H1 (cell line): ENCODE measurements around the gene FAM219A. TPM values are rescaled to one million over a fixed set of nuclear protein-coding genes. Genes with fewer than 3 reads are reported as not detected.

Experiments
- CTCF ChIA-PET: fragments of 300-600 bp; sonication (Branson Sonifier 250); formaldehyde crosslinking; loops from one replicate; lab custom pipeline; 2021; ENCODE audit not compliant: partially characterized antibody; lab: Charles Lee
- POLR2A ChIA-PET: fragments of 300-600 bp; sonication (Branson Sonifier 250); formaldehyde crosslinking; loops from one replicate; lab custom pipeline; 2021; ENCODE audit warnings: inconsistent platforms; ENCODE audit not compliant: partially characterized antibody; lab: Charles Lee
- DNase-seq, 2 experiments: peaks; one replicate each; pipeline versions ENCODE4 v3.0.0 to v3.0.0-alpha.2; 2010 to 2022; ENCODE audit warnings: low spot score in 2 of 2, low read depth in 1 of 2, mixed read lengths in 1 of 2
- FAIRE-seq: peaks from 2 replicates; lab custom pipeline; 2011; peaks lifted over from hg19 to GRCh38; lab: Jason Lieb, UNC
- H2AFZ ChIP-seq: 2 replicates; pipeline ENCODE4 v1.8.1; 2012; ENCODE audit warnings: low read length, inconsistent platforms
- H2AK5ac ChIP-seq: 2 replicates; pipeline ENCODE4 v1.6.1; 2013; ENCODE audit warnings: low read depth, low read length
- H2BK120ac ChIP-seq: replicated peaks from 2 replicates; pipeline ENCODE3; 2013; ENCODE audit warnings: low read depth, low read length, inconsistent platforms
- H2BK12ac ChIP-seq: 2 replicates; pipeline ENCODE4 v1.6.1; 2013; ENCODE audit warnings: low read depth, low read length
- H2BK15ac ChIP-seq: 2 replicates; pipeline ENCODE4 v1.6.1; 2013; ENCODE audit warnings: low read length
- H2BK20ac ChIP-seq: 2 replicates; pipeline ENCODE4 v1.6.1; 2013; ENCODE audit warnings: low read length
- H2BK5ac ChIP-seq: 2 replicates; pipeline ENCODE4 v1.6.1; 2013; ENCODE audit warnings: low read depth, low read length
- H3K14ac ChIP-seq: 2 replicates; pipeline ENCODE4 v1.6.1; 2013; ENCODE audit warnings: inconsistent platforms; ENCODE audit not compliant: insufficient read length
- H3K18ac ChIP-seq: 2 replicates; pipeline ENCODE4 v1.6.1; 2013; ENCODE audit warnings: low read length; ENCODE audit errors: extremely low read depth
- H3K23ac ChIP-seq: 2 replicates; pipeline ENCODE4 v1.6.1; 2013; ENCODE audit warnings: inconsistent platforms; ENCODE audit not compliant: insufficient read length
- H3K23me2 ChIP-seq: 2 replicates; pipeline ENCODE4 v1.6.1; 2013; ENCODE audit warnings: low read depth, low read length
- H3K27ac ChIP-seq: 2 replicates; pipeline ENCODE4 v1.6.1; 2011; ENCODE audit warnings: low read depth, low read length, inconsistent platforms
- H3K27me3 ChIP-seq, 4 experiments: replicated peaks in 1 of 4; 1 replicate in 1 of 4; 2 replicates in 3 of 4; pipeline versions ENCODE4 v1.6.1 to v1.8.1; 2011 to 2013; ENCODE audit warnings: low read length in 3 of 4, mild to moderate bottlenecking in 3 of 4, inconsistent platforms in 2 of 4, mixed read lengths in 2 of 4, moderate library complexity in 1 of 4; ENCODE audit not compliant: control insufficient read depth in 3 of 4, insufficient read depth in 3 of 4; ENCODE audit errors: extremely low read depth in 1 of 4
- H3K36me3 ChIP-seq, 4 experiments: 2 replicates each; pipeline versions ENCODE4 v1.6.1 to v1.8.1; 2011 to 2013; ENCODE audit warnings: mild to moderate bottlenecking in 4 of 4, low read length in 3 of 4, moderate library complexity in 2 of 4, control low read depth in 1 of 4, inconsistent platforms in 1 of 4; ENCODE audit not compliant: insufficient read depth in 4 of 4, control insufficient read depth in 2 of 4
- H3K4ac ChIP-seq: replicated peaks from 2 replicates; pipeline ENCODE3; 2013; ENCODE audit warnings: low read length, low read depth, mixed read lengths, inconsistent platforms; ENCODE audit not compliant: insufficient read length
- H3K4me1 ChIP-seq, 4 experiments: replicated peaks in 1 of 4; 1 replicate in 1 of 4; 2 replicates in 3 of 4; pipeline versions ENCODE4 v1.6.1 to v1.8.1; 2011 to 2013; ENCODE audit warnings: low read length in 3 of 4, inconsistent platforms in 2 of 4, mixed read lengths in 1 of 4; ENCODE audit not compliant: insufficient read depth in 4 of 4, control insufficient read depth in 3 of 4
- H3K4me2 ChIP-seq, 2 experiments: 2 replicates each; pipeline versions ENCODE4 v1.6.1 to v1.8.1; 2011 to 2013; ENCODE audit warnings: low read depth in 2 of 2, low read length in 2 of 2, control low read depth in 1 of 2, inconsistent platforms in 1 of 2, mild to moderate bottlenecking in 1 of 2; ENCODE audit not compliant: insufficient read depth in 1 of 2
- H3K4me3 ChIP-seq, 4 experiments: fragments of 200-600, 300-600 bp in 1 of 4; sonication (generic), shearing (Covaris generic), sonication (Bioruptor Twin) in 1 of 4; 2 replicates each; pipeline versions ENCODE4 v1.5.1 to v1.8.1; 2011 to 2016; ENCODE audit warnings: low read length in 4 of 4, low read depth in 3 of 4, control low read depth in 2 of 4, inconsistent platforms in 2 of 4, mild to moderate bottlenecking in 2 of 4, mixed read lengths in 1 of 4, moderate library complexity in 1 of 4; ENCODE audit not compliant: insufficient read depth in 2 of 4; ENCODE audit errors: extremely low read depth in 1 of 4
- H3K56ac ChIP-seq: replicated peaks from 2 replicates; pipeline ENCODE3; 2013; ENCODE audit warnings: low read depth, mild to moderate bottlenecking, mixed read lengths, low read length, inconsistent platforms; ENCODE audit not compliant: insufficient read length
- H3K79me1 ChIP-seq: 2 replicates; pipeline ENCODE4 v1.6.1; 2013; ENCODE audit warnings: low read depth, low read length, control low read depth
- H3K79me2 ChIP-seq, 2 experiments: 2 replicates each; pipeline versions ENCODE4 v1.6.1 to v1.8.1; 2012 to 2013; ENCODE audit warnings: low read length in 2 of 2, mild to moderate bottlenecking in 2 of 2, inconsistent platforms in 1 of 2; ENCODE audit not compliant: insufficient read depth in 2 of 2, control insufficient read depth in 1 of 2
- H3K9ac ChIP-seq, 4 experiments: replicated peaks in 1 of 4; 1 replicate in 1 of 4; 2 replicates in 3 of 4; pipeline versions ENCODE4 v1.6.1 to v1.8.1; 2011 to 2013; ENCODE audit warnings: low read depth in 3 of 4, low read length in 3 of 4, control low read depth in 2 of 4, mild to moderate bottlenecking in 2 of 4, moderate library complexity in 2 of 4, inconsistent platforms in 1 of 4; ENCODE audit errors: extremely low read depth in 1 of 4
- H3K9me3 ChIP-seq, 2 experiments: 2 replicates each; pipeline versions ENCODE4 v1.6.1 to v1.8.1; 2012 to 2013; ENCODE audit warnings: mild to moderate bottlenecking in 2 of 2, moderate library complexity in 2 of 2, control low read depth in 1 of 2, inconsistent platforms in 1 of 2, low read depth in 1 of 2, low read length in 1 of 2, mixed read lengths in 1 of 2; ENCODE audit not compliant: insufficient read depth in 2 of 2
- H4K20me1 ChIP-seq, 2 experiments: replicated peaks in 1 of 2; 2 replicates each; pipeline versions ENCODE3 to v1.8.1; 2011 to 2013; ENCODE audit warnings: inconsistent platforms in 2 of 2, low read length in 2 of 2, mild to moderate bottlenecking in 1 of 2; ENCODE audit not compliant: insufficient read depth in 2 of 2, control insufficient read depth in 1 of 2
- H4K5ac ChIP-seq: 2 replicates; pipeline ENCODE4 v1.6.1; 2013; ENCODE audit warnings: low read length, low read depth, mixed read lengths, inconsistent platforms; ENCODE audit not compliant: insufficient read length
- H4K8ac ChIP-seq: 2 replicates; pipeline ENCODE4 v1.8.0; 2013; ENCODE audit warnings: mild to moderate bottlenecking, moderate library complexity, low read length, inconsistent platforms; ENCODE audit not compliant: insufficient read depth; ENCODE audit errors: extremely low read depth
- H4K91ac ChIP-seq: replicated peaks from 2 replicates; pipeline ENCODE3; 2013; ENCODE audit warnings: low read length, mixed read lengths, inconsistent platforms; ENCODE audit not compliant: insufficient read length
- GABPA ChIP-seq: IDR thresholded peaks from 2 replicates; pipeline ENCODE4 v1.6.1; 2011; ENCODE audit warnings: mild to moderate bottlenecking, low read length, moderate library complexity, borderline replicate concordance; ENCODE audit not compliant: insufficient read depth
- MAFK ChIP-seq: IDR thresholded peaks from 2 replicates; pipeline ENCODE4 v1.6.1; 2012; ENCODE audit warnings: low read depth, mild to moderate bottlenecking, improper control_type of control experiment, low read length
- PHF8 ChIP-seq: fragments of 200-600 bp; sonication (generic); conservative IDR thresholded peaks from 2 replicates; pipeline ENCODE4 v1.7.1; 2012; ENCODE audit warnings: low read depth, mild to moderate bottlenecking, inconsistent platforms, low read length, moderate library complexity
- POLR2A ChIP-seq, 2 experiments: IDR thresholded peaks; 1 replicate in 1 of 2; 2 replicates in 1 of 2; pipeline ENCODE4 v1.6.1; 2011; ENCODE audit warnings: low read depth in 2 of 2, low read length in 2 of 2, mild to moderate bottlenecking in 2 of 2; ENCODE audit errors: control extremely low read depth in 1 of 2
- USF2 ChIP-seq: IDR thresholded peaks from 2 replicates; pipeline ENCODE4 v1.6.1; 2011; ENCODE audit warnings: low read length, improper control_type of control experiment
- WGBS, 2 experiments: shearing (Covaris generic) in 1 of 2; methylation state at CpG; one replicate each; pipeline versions ENCODE4 v1.1.6 to v1.1.7; 2013 to 2015; ENCODE audit warnings: low lambda C conversion rate in 2 of 2, mixed read lengths in 2 of 2, inconsistent platforms in 1 of 2, low coverage in 1 of 2, missing lambda C conversion rate in 1 of 2; ENCODE audit not compliant: insufficient replicate concordance in 2 of 2, insufficient coverage in 1 of 2, insufficient read length in 1 of 2; ENCODE audit errors: extremely low coverage in 1 of 2, missing lambda C conversion rate in 1 of 2; 5-methylcytosine and 5-hydroxymethylcytosine counted together
- polyA plus RNA-seq, 7 experiments: library from polyadenylated mRNA; depleted of rRNA in 3 of 7; stranded (reverse) in 5 of 7; unstranded in 2 of 7; fragments of >200 nt in 5 of 7; fragments of 200-250 nt in 2 of 7; gene quantifications; 1 replicate in 5 of 7; 2 replicates in 1 of 7; 4 replicates in 1 of 7; pipeline versions ENCODE4 v1.2.1 to v1.2.3, GENCODE V29; 2011 to 2013; ENCODE audit warnings: missing spikeins in 2 of 7, mixed read lengths in 2 of 7
- total RNA-seq: library from RNA; stranded (reverse); fragmentation: NEBNext Ultra II Directional; extraction: Animal tissue kit (Norgen Biotek cat#: 25700); gene quantifications from 2 replicates; pipeline ENCODE4 v1.2.1, GENCODE V29; 2021

The FAM219A gene
- total and polyA plus RNA-seq, 2 of the 8 experiments (the other 6 are each of a cell fraction or from before 2014, with no cell fraction given): 7.7 to 10.4 TPM

GRCh38 chr9:34463901-34464232 is 5.5 kb upstream of the FAM219A start:
- Histone ChIP-seq H4K5ac (no peak overlapping the region), H2AK5ac (no peak overlapping the region), H2BK20ac (no peak overlapping the region), H3K79me2 (no peaks in the 10 kb centered on the region), H4K20me1 (no peaks in the 10 kb centered on the region), H4K8ac (no peak overlapping the region), H3K27ac (no peak overlapping the region), H3K9me3 (no peaks in the 10 kb centered on the region), H3K79me1 (no peaks in the 10 kb centered on the region), H3K4me2 (no peak overlapping the region), H3K4me1 (peaks cover 0 to 3% (median 1%) of the 10 kb centered on the region in 4 experiments; a peak in 3 of 7 replicates), H3K4ac (no peak overlapping the region), H3K23ac (no peak overlapping the region), H2BK12ac (no peak overlapping the region), H2BK5ac (no peak overlapping the region), H2BK15ac (no peak overlapping the region), H3K27me3 (peaks cover 0 to 2% (median under 1%) of the 10 kb centered on the region in 4 experiments; a peak in 2 of 7 replicates), H3K56ac (no peak overlapping the region), H3K23me2 (peaks cover 3% of the 10 kb centered on the region), H2AFZ (no peak overlapping the region), H3K18ac (no peak overlapping the region), H4K91ac (no peak overlapping the region), H3K36me3 (no peaks in the 10 kb centered on the region), H3K4me3 (no peak overlapping the region), H3K9ac (no peak overlapping the region), H2BK120ac (no peak overlapping the region), H3K14ac (no peak overlapping the region)
- 84% methylated on average over 2 of the region's 2 CpGs; no CpG with 5 or more reads in 1 of the 2 experiments for WGBS, 2 experiments
- DNase-seq: no peak
- ChIA-PET POLR2A (no interaction called here), CTCF (interaction anchor here (1.0 to 4.3 kb wide), 4 partner anchors 9 to 140 kb away, joined by 3 to 16 read pairs (median 10); no protein-coding TSS in a partner anchor)
- TF ChIP-seq POLR2A (IDR thresholded peaks at IDR 0.05; ENCODE audit: control extremely low read depth in 1 of 2, low read depth in 2 of 2, low read length in 2 of 2) (no peak), PHF8 (no peak), GABPA (no peak), USF2 (no peak), MAFK (no peak)
- no peak for FAIRE-seq
